ENCODE results near the gene ATP8B3. TPM values are rescaled to one million over a fixed set of nuclear protein-coding genes. Genes with fewer than 3 reads are reported as not detected.

ATP8B3 gene
- total and polyA plus RNA-seq, 10 of the 15 experiments (the other 5 are each of a cell fraction or from before 2014, with no cell fraction given), result 0.13 to 1.7 (median 0.52) TPM

- ATAC-seq (no peak), DNase-seq (ENCODE audit: low read depth, low spot score) (no peak), FAIRE-seq (no peak)
- H3K36me3 ChIP-seq (ENCODE audit: control insufficient read depth in 2 of 2, insufficient read depth in 2 of 2, low read length in 1 of 2), result no peaks in the 10 kb centered on the region
- peak; percentile 87 for TF ChIP-seq SUZ12 (IDR thresholded peaks at IDR 0.05; ENCODE audit: unreplicated experiment)
- no peak for TF ChIP-seq STAT1 (conservative IDR thresholded peaks at IDR 0.05)
- TF ChIP-seq CTCF (IDR thresholded peaks at IDR 0.05 in 2 of 3, conservative IDR thresholded peaks at IDR 0.05 in 1 of 3; ENCODE audit: control insufficient read depth in 2 of 3, extremely low read depth in 1 of 3, insufficient read depth in 1 of 3, low read depth in 3 of 3, low read length in 3 of 3), result 0 out of 6 replicates have a peak, but pooled peaks of 1 of the 3 experiments have one; percentile 3
- no peak overlapping the region for H3K4me3 ChIP-seq
- 11% methylated on average over 38 of the region's 38 CpGs for WGBS (ENCODE audit: insufficient coverage, insufficient replicate concordance, low lambda C conversion rate, missing lambda C conversion rate)
- in situ Hi-C loops (cut with MboI), result loop anchor here (5.0 to 10.0 kb wide), 2 partner anchors 94 to 221 kb away; no protein-coding TSS in a partner anchor
- intact Hi-C loops (cut with micrococcal nuclease; ENCODE audit: unreplicated experiment), result loop anchor here (2.0 to 5.0 kb wide), 2 partner anchors 93 to 219 kb away; no protein-coding TSS in a partner anchor
- H3K9ac ChIP-seq (ENCODE audit: control insufficient read depth, insufficient read depth, low read length), result no peak overlapping the region
- peaks cover 6 to 13% of the 10 kb centered on the region in 2 experiments; a peak in 3 of 4 replicates for H3K27me3 ChIP-seq (replicated peaks in 1 of 2; ENCODE audit: control insufficient read depth in 2 of 2, insufficient read depth in 2 of 2, low read length in 1 of 2)
- ChIA-PET SMC1A (ENCODE audit: uncharacterized antibody, unreplicated experiment) (interaction anchor here (0.7 to 1.2 kb wide), 2 partner anchors 89 to 322 kb away, joined by 3 read pairs; no protein-coding TSS in a partner anchor), POLR2A (no interaction called here), CTCF (interaction anchor here (1.0 to 4.8 kb wide), 7 partner anchors 12 to 219 kb away, joined by 3 to 57 read pairs (median 4); no protein-coding TSS in a partner anchor), RAD21 (ENCODE audit: unreplicated experiment) (interaction anchor here (1.1 to 2.5 kb wide), 3 partner anchors 93 to 220 kb away, joined by 3 to 22 read pairs (median 3); no protein-coding TSS in a partner anchor)
- H3K4me1 ChIP-seq (ENCODE audit: control insufficient read depth, insufficient read depth, low read length), result no peaks in the 10 kb centered on the region
- H2AFZ ChIP-seq (ENCODE audit: control insufficient read depth, low read depth, low read length), result no peak overlapping the region
- peaks cover 6% of the 10 kb centered on the region for H3K9me3 ChIP-seq (replicated peaks; ENCODE audit: control insufficient read depth, insufficient read depth, low read length)
- no peak overlapping the region for H3K27ac ChIP-seq (ENCODE audit: control insufficient read depth, insufficient read depth)
- H3K79me2 ChIP-seq (ENCODE audit: control insufficient read depth, insufficient read depth, low read length), result no peaks in the 10 kb centered on the region
- no peaks in the 10 kb centered on the region for H4K20me1 ChIP-seq (ENCODE audit: control insufficient read depth, insufficient read depth)
- no TSS peak for BruUV-seq (replicated peaks)
- H3K4me2 ChIP-seq (ENCODE audit: control insufficient read depth, insufficient read depth), result no peak overlapping the region
Observed at GRCh38 chr19:1765904-1766799, 45.9 kb downstream of the ATP8B3 start.

All from GM12878 (cell line).